Measurements from ENCODE around the gene PRDM16. TPM values are rescaled to one million over a fixed set of nuclear protein-coding genes. Genes with fewer than 3 reads are reported as not detected.

The PRDM16 gene
- total and polyA plus RNA-seq, 2 experiments from 2014 or later, result 0.14 to 0.16 TPM

GRCh38 chr1:3474421-3474820 is 405.4 kb downstream of the PRDM16 start (continued):
- TF ChIP-seq CTCF (conservative IDR thresholded peaks at IDR 0.05; ENCODE audit: low read depth in 2 of 2) (no peak), EZH2 (IDR thresholded peaks at IDR 0.05; ENCODE audit: low read depth, unreplicated experiment) (no peak), ZNF462 (CRISPR knock-in tag; IDR thresholded peaks at IDR 0.05) (no peak), ZNF331 (CRISPR knock-in tag; IDR thresholded peaks at IDR 0.05; ENCODE audit: low read depth) (no peak)

GRCh38 chr1:3475839-3476573 is 407.0 kb downstream of the PRDM16 start:
- DNase-seq (ENCODE audit: low spot score) (no peak), ATAC-seq (no peak)
- Histone ChIP-seq H3K9me2 (ENCODE audit: insufficient read depth) (no peaks in the 10 kb centered on the region), H3K4me1 (ENCODE audit: insufficient read depth) (peaks cover 7% of the 10 kb centered on the region; the same call in 1 of the 2 replicates), H4K20me1 (replicated peaks; ENCODE audit: insufficient read depth) (no peaks in the 10 kb centered on the region), H3F3A (replicated peaks; ENCODE audit: low read depth) (no peaks in the 10 kb centered on the region), H3K4me3 (no peak overlapping the region), H3K27ac (ENCODE audit: low read depth) (no peak overlapping the region), H3K36me3 (ENCODE audit: insufficient read depth) (no peaks in the 10 kb centered on the region), H3K27me3 (ENCODE audit: insufficient read depth) (no peaks in the 10 kb centered on the region), H3K4me2 (no peak overlapping the region), H2AFZ (no peak overlapping the region), H3K79me2 (replicated peaks; ENCODE audit: insufficient read depth) (no peaks in the 10 kb centered on the region)
- H3K36me3 Mint-ChIP-seq (ENCODE audit: low read depth), result peaks cover 8% of the 10 kb centered on the region
- no peak overlapping the region for H3K27ac Mint-ChIP-seq
- no peak overlapping the region for H3K4me3 Mint-ChIP-seq
- TF ChIP-seq ZNF331 (CRISPR knock-in tag; IDR thresholded peaks at IDR 0.05; ENCODE audit: low read depth) (no peak), POLR2AphosphoS5 (IDR thresholded peaks at IDR 0.05; ENCODE audit: low read depth) (no peak), STAT1 (IDR thresholded peaks at IDR 0.05; ENCODE audit: unreplicated experiment) (no peak)
- H3K4me1 Mint-ChIP-seq, result peaks cover 6% of the 10 kb centered on the region; the same call in 2 of the 3 replicates
- no peaks in the 10 kb centered on the region for H3K27me3 Mint-ChIP-seq (ENCODE audit: insufficient read depth, low read depth, poor library complexity)
- H3K9me3 Mint-ChIP-seq, result no peaks in the 10 kb centered on the region

All from GM23338 (cell line).